Neuronal stem cell (in vitro differentiated cells): Measurements from ENCODE around the gene OR4Q3. TPM values are rescaled to one million over a fixed set of nuclear protein-coding genes. Genes with fewer than 3 reads are reported as not detected.
"Not testable (repeated sequence)": the region's sequence is repeated elsewhere in the genome, so short reads cannot be mapped to it uniquely, and the experiment has no call there.

Source experiments
- DNase-seq: peaks from one replicate; pipeline ENCODE4 v3.0.0-alpha.2; 2013; ENCODE audit warnings: low spot score
- H2AFZ ChIP-seq: one replicate; pipeline ENCODE4 v1.6.1; 2013; ENCODE audit warnings: mild to moderate bottlenecking, low read length, inconsistent platforms
- H2AK5ac ChIP-seq: 2 replicates; pipeline ENCODE4 v1.6.1; 2013; ENCODE audit warnings: low read depth, mild to moderate bottlenecking, inconsistent platforms, low read length, moderate library complexity, mixed read lengths
- H2BK120ac ChIP-seq: 2 replicates; pipeline ENCODE4 v1.6.1; 2013; ENCODE audit warnings: low read depth, mild to moderate bottlenecking, inconsistent platforms, low read length, moderate library complexity, mixed read lengths
- H2BK12ac ChIP-seq: one replicate; pipeline ENCODE4 v1.6.1; 2013; ENCODE audit warnings: low read length, inconsistent platforms
- H2BK15ac ChIP-seq: 2 replicates; pipeline ENCODE4 v1.6.1; 2013; ENCODE audit warnings: mild to moderate bottlenecking, low read length, inconsistent platforms, mixed read lengths
- H2BK5ac ChIP-seq: one replicate; pipeline ENCODE4 v1.6.1; 2013; ENCODE audit warnings: inconsistent platforms, mild to moderate bottlenecking, low read length, moderate library complexity
- H3K14ac ChIP-seq: one replicate; pipeline ENCODE4 v1.6.1; 2013; ENCODE audit warnings: low read length, inconsistent platforms
- H3K18ac ChIP-seq: 2 replicates; pipeline ENCODE4 v1.6.1; 2013; ENCODE audit warnings: low read length, inconsistent platforms
- H3K23ac ChIP-seq: 2 replicates; pipeline ENCODE4 v1.6.1; 2013; ENCODE audit warnings: low read depth, mild to moderate bottlenecking, mixed read lengths, low read length, inconsistent platforms; ENCODE audit not compliant: poor library complexity
- H3K27ac ChIP-seq: replicated peaks from 3 replicates; pipeline ENCODE4 v1.5.1; 2013; ENCODE audit warnings: low read length, inconsistent platforms
- H3K27me3 ChIP-seq, 3 experiments: 2 replicates each; pipeline ENCODE4 v1.6.1; 2013; ENCODE audit warnings: low read length in 3 of 3, mild to moderate bottlenecking in 2 of 3, inconsistent platforms in 1 of 3, low read depth in 1 of 3, mixed read lengths in 1 of 3, moderate library complexity in 1 of 3; ENCODE audit not compliant: control insufficient read depth in 3 of 3, insufficient read depth in 3 of 3
- H3K36me3 ChIP-seq, 2 donors: replicated peaks in 1 of 2; 2 replicates each; pipeline ENCODE4 v1.6.1; 2013; ENCODE audit warnings: low read length in 2 of 2; ENCODE audit not compliant: control insufficient read depth in 2 of 2, insufficient read depth in 2 of 2
- H3K4ac ChIP-seq: 2 replicates; pipeline ENCODE4 v1.6.1; 2013; ENCODE audit warnings: inconsistent platforms, mild to moderate bottlenecking, low read length, moderate library complexity
- H3K4me1 ChIP-seq, 2 donors: 1 replicate in 1 of 2; 2 replicates in 1 of 2; pipeline ENCODE4 v1.6.1; 2013; ENCODE audit warnings: low read length in 2 of 2, low read depth in 1 of 2; ENCODE audit not compliant: control insufficient read depth in 2 of 2, insufficient read depth in 1 of 2
- H3K4me2 ChIP-seq: one replicate; pipeline ENCODE4 v1.6.1; 2013; ENCODE audit warnings: mild to moderate bottlenecking, low read length, inconsistent platforms; ENCODE audit not compliant: insufficient read depth, poor library complexity, severe bottlenecking
- H3K4me3 ChIP-seq, 2 donors: 2 replicates each; pipeline ENCODE4 v1.5.1; 2013; ENCODE audit warnings: low read length in 2 of 2, mild to moderate bottlenecking in 2 of 2, inconsistent platforms in 1 of 2, moderate library complexity in 1 of 2
- H3K79me1 ChIP-seq: one replicate; pipeline ENCODE4 v1.6.1; 2013; ENCODE audit warnings: low read depth, mild to moderate bottlenecking, inconsistent platforms, low read length, moderate library complexity
- H3K9ac ChIP-seq: one replicate; pipeline ENCODE4 v1.6.1; 2013; ENCODE audit warnings: mild to moderate bottlenecking, low read depth, low read length, inconsistent platforms; ENCODE audit not compliant: poor library complexity
- H3K9me3 ChIP-seq, 2 donors: replicated peaks in 1 of 2; 2 replicates each; pipeline versions ENCODE3 to v1.6.1; 2013; ENCODE audit warnings: low read length in 2 of 2, mild to moderate bottlenecking in 2 of 2, inconsistent platforms in 1 of 2, low read depth in 1 of 2, mixed read lengths in 1 of 2, moderate library complexity in 1 of 2; ENCODE audit not compliant: control insufficient read depth in 2 of 2, insufficient read depth in 1 of 2
- H4K8ac ChIP-seq: one replicate; pipeline ENCODE4 v1.6.1; 2013; ENCODE audit warnings: low read depth, mild to moderate bottlenecking, inconsistent platforms, low read length, moderate library complexity
- H4K91ac ChIP-seq: one replicate; pipeline ENCODE4 v1.6.1; 2013; ENCODE audit warnings: low read length, low read depth, mild to moderate bottlenecking, inconsistent platforms; ENCODE audit not compliant: poor library complexity
- WGBS, 2 donors: extraction: QIAGEN DNeasy Blood & Tissue Kit; methylation state at CpG; one replicate each; pipeline ENCODE4 v1.1.7; 2013; ENCODE audit warnings: missing lambda C conversion rate in 2 of 2, mixed read lengths in 1 of 2; ENCODE audit not compliant: insufficient read length in 2 of 2, insufficient replicate concordance in 1 of 2; ENCODE audit errors: extremely low coverage in 2 of 2; 5-methylcytosine and 5-hydroxymethylcytosine counted together
- small RNA-seq: library from polyadenylated mRNA; stranded (forward); fragments of <200 nt; extraction: miRNeasy Mini kit (QIAGEN cat#:217004); gene quantifications from one replicate; pipeline ENCODE3, GENCODE V24; 2013; ENCODE audit not compliant: insufficient read depth

The OR4Q3 gene

GRCh38 chr14:19787318-19787717 lies 43.9 kb downstream of the OR4Q3 start:
- not testable (repeated sequence) for H2BK5ac ChIP-seq, H3K27me3 ChIP-seq, H4K91ac ChIP-seq, H2AFZ ChIP-seq, H3K4me3 ChIP-seq, H3K4ac ChIP-seq, H4K8ac ChIP-seq, H3K79me1 ChIP-seq, H3K14ac ChIP-seq, H2BK120ac ChIP-seq, H3K9me3 ChIP-seq, H3K18ac ChIP-seq, H3K36me3 ChIP-seq, DNase-seq, H2BK15ac ChIP-seq, H3K27ac ChIP-seq, H2BK12ac ChIP-seq, H3K23ac ChIP-seq, H3K4me1 ChIP-seq, H3K9ac ChIP-seq, H3K4me2 ChIP-seq, H2AK5ac ChIP-seq
- no CpG with 5 or more reads among the region's 6 CpGs for WGBS, 2 donors

- not testable (repeated sequence) for H3K4me1 ChIP-seq, H4K8ac ChIP-seq, H3K27me3 ChIP-seq, H2BK120ac ChIP-seq, H3K9me3 ChIP-seq, H3K79me1 ChIP-seq, H2BK15ac ChIP-seq, H3K27ac ChIP-seq, H3K23ac ChIP-seq, H3K4me2 ChIP-seq, H3K4me3 ChIP-seq, H4K91ac ChIP-seq, H2AK5ac ChIP-seq, H3K4ac ChIP-seq, H3K36me3 ChIP-seq, H2BK5ac ChIP-seq, H2BK12ac ChIP-seq, H2AFZ ChIP-seq, H3K9ac ChIP-seq, H3K18ac ChIP-seq, DNase-seq, H3K14ac ChIP-seq
- no CpG with 5 or more reads among the region's 7 CpGs for WGBS, 2 donors
Measured at GRCh38 chr14:19788150-19788549, 44.8 kb downstream of the OR4Q3 start.

- H3K4me1 ChIP-seq, H2BK120ac ChIP-seq, H2BK12ac ChIP-seq, H3K18ac ChIP-seq, DNase-seq, H3K79me1 ChIP-seq, H2AK5ac ChIP-seq, H3K27ac ChIP-seq, H2BK15ac ChIP-seq, H3K27me3 ChIP-seq, H3K4me3 ChIP-seq, H4K8ac ChIP-seq, H3K9ac ChIP-seq, H4K91ac ChIP-seq, H3K4ac ChIP-seq, H3K4me2 ChIP-seq, H3K23ac ChIP-seq, H2BK5ac ChIP-seq, H3K36me3 ChIP-seq, H3K14ac ChIP-seq, H2AFZ ChIP-seq: not testable (repeated sequence)
- peaks cover 0 to 16% of the 10 kb centered on the region in 2 donors for H3K9me3 ChIP-seq
- no CpG with 5 or more reads among the region's 10 CpGs for WGBS, 2 donors
Measured at GRCh38 chr14:19796520-19797108, 53.2 kb downstream of the OR4Q3 start.

Small RNAs within 50 kb of the gene (small RNA-seq; reads per million reads assigned to genes)
- gene AL512310.1 = not detected
